ENCODE results near the gene PRR5. TPM values are rescaled to one million over a fixed set of nuclear protein-coding genes. Genes with fewer than 3 reads are reported as not detected.

Gene PRR5
- total and polyA plus RNA-seq, 5 donors from 2014 or later: 29.2 to 44.4 (median 33.3) TPM

DNA sequence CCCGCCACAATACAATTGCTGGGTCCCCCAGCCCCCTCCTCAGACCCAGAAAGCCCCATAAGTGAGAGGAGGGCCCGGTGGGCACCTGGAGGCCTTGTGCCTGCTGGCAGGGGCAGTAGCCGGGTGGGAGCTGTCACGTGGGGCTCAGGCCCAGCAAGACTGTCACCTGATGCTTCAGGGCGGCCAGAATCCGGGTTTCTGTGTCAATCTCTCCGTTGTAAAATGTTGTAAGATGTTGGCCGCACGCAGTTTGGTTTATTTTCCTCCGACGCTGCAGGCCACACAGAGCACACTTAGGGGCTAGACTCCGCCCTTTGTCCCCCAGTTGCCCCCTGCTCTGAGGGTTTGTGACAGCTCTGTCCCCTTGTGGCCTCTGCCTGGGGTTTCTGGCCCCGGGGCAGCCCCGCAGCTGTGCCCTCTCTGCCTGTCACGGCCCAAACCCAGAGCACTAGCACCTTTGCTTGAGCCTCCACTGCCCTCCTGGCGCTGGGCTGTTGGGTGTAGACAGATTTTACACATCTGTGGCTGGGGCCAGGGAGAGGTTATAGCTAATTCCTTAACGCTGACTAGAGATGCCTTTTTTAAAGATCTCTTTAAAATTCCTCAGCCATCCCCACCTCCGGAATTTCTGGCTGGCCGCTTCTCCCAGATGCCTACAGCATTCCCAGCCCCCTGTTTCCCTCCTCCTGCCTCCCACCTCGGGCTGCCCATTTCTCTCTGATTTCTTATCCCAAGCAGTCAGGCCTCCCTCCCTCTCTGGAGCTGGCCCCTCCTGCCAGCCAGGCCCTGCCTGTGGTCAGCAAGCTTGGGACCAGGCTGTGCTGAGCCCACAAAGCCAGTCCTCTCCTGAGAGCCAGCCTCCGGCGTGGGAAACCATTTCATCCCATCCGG lies 3.2 kb upstream of the PRR5 start:
- Histone ChIP-seq H3K27me3 (ENCODE audit: control insufficient read depth, insufficient read depth, low read length) (no peaks in the 10 kb centered on the region), H3K9me3 (ENCODE audit: control insufficient read depth in 2 of 2, low read length in 2 of 2) (no peaks in the 10 kb centered on the region), H3K27ac (ENCODE audit: insufficient read depth, low read length, poor library complexity, severe bottlenecking) (no peak overlapping the region), H3K4me1 (ENCODE audit: control insufficient read depth, insufficient read depth, low read length, poor library complexity, severe bottlenecking) (peaks cover 31% of the 10 kb centered on the region), H3K36me3 (ENCODE audit: control insufficient read depth, insufficient read depth, low read length) (no peaks in the 10 kb centered on the region), H3K4me3 (ENCODE audit: low read depth, low read length) (no peak overlapping the region)
- DNase-seq (no peak), ATAC-seq (ENCODE audit: low read depth in 2 of 2) (no peak)
- peak overlapping the region in 1 of 3 donors; percentile 83 for H3K27ac Mint-ChIP-seq
- no peaks in the 10 kb centered on the region for H3K9me3 Mint-ChIP-seq
- no peaks in the 10 kb centered on the region for H3K27me3 Mint-ChIP-seq
- peaks cover 0 to 22% (median 1%) of the 10 kb centered on the region in 4 donors for H3K4me1 Mint-ChIP-seq
- H3K36me3 Mint-ChIP-seq: no peaks in the 10 kb centered on the region
- no peak overlapping the region for H3K4me3 Mint-ChIP-seq

DNA sequence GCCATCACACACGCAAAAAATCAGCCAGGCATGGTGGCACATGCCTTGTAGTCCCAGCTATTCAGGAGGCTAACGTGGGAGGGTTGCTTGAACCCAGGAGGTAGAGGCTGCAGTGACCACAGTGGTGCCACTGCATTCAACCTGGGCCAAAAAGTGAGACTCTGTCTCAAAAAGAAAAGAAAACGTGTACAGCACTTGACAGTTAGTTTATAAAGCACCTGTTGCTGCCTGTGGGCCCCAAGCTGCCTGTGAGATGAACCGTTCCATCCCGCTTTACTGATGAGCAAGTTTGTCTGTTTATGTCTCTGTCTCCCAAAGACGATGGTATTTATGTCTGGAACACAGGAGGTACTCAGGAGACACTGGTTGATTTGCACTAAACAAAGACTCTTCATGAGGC lies 1.5 kb upstream of the PRR5 start:
- Mint-ChIP-seq H3K27me3 (no peaks in the 10 kb centered on the region), H3K4me1 (peaks cover 0 to 29% (median 2%) of the 10 kb centered on the region in 4 donors), H3K36me3 (peaks cover 4% of the 10 kb centered on the region), H3K9me3 (no peaks in the 10 kb centered on the region), H3K27ac (peak overlapping the region in 1 of 3 donors; percentile 77), H3K4me3 (peak overlapping the region in 2 of 4 donors; percentile 32 to 52)
- Histone ChIP-seq H3K4me1 (ENCODE audit: control insufficient read depth, insufficient read depth, low read length, poor library complexity, severe bottlenecking) (peaks cover 31% of the 10 kb centered on the region), H3K27me3 (ENCODE audit: control insufficient read depth, insufficient read depth, low read length) (no peaks in the 10 kb centered on the region), H3K27ac (ENCODE audit: insufficient read depth, low read length, poor library complexity, severe bottlenecking) (no peak overlapping the region), H3K4me3 (ENCODE audit: low read depth, low read length) (no peak overlapping the region), H3K9me3 (ENCODE audit: control insufficient read depth in 2 of 2, low read length in 2 of 2) (no peaks in the 10 kb centered on the region), H3K36me3 (ENCODE audit: control insufficient read depth, insufficient read depth, low read length) (no peaks in the 10 kb centered on the region)
- no peak for ATAC-seq (ENCODE audit: low read depth in 2 of 2)
- DNase-seq: no peak

DNA sequence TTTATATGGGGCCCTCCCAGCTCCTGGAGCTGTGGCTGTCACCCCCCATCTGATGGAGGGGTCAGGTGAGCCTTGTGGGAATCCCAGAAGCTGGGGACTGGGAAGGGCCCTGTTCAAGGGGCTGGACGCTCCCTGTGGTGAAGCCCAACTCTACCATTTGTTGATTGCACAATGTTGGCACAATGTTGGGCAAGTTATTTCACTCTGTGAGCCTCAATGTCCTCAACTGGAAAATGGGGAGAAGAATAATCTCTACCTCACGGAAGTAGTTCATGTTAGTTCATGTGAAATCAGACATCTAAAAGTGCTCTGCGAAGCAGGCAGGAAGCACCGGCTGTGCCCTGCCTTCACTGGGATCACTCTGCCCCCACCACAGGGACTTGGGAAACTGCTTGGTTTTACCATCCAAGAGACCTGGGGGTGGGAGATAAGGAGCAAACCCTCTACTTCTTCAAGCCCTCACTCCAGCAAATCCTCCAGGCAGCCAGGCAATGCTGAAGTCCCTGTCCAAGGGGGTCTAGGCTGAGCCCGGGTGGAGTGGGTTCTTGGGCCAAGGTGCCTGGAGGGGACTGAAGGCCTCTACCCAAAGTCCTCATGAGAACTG lies 715 bp upstream of the PRR5 start:
- Histone ChIP-seq H3K36me3 (ENCODE audit: control insufficient read depth, insufficient read depth, low read length) (no peaks in the 10 kb centered on the region), H3K4me3 (ENCODE audit: low read depth, low read length) (peak overlapping the region; percentile 37), H3K9me3 (ENCODE audit: control insufficient read depth in 2 of 2, low read length in 2 of 2) (no peaks in the 10 kb centered on the region), H3K4me1 (ENCODE audit: control insufficient read depth, insufficient read depth, low read length, poor library complexity, severe bottlenecking) (peaks cover 31% of the 10 kb centered on the region), H3K27ac (ENCODE audit: insufficient read depth, low read length, poor library complexity, severe bottlenecking) (peak overlapping the region; percentile 69), H3K27me3 (ENCODE audit: control insufficient read depth, insufficient read depth, low read length) (no peaks in the 10 kb centered on the region)
- ATAC-seq (ENCODE audit: low read depth in 2 of 2) (no peak), DNase-seq (no peak)
- Mint-ChIP-seq H3K4me1 (peaks cover 0 to 32% (median 3%) of the 10 kb centered on the region in 4 donors), H3K9me3 (no peaks in the 10 kb centered on the region), H3K36me3 (peaks cover 4% of the 10 kb centered on the region), H3K27ac (peak overlapping the region; percentile 77 to 90 (median 89)), H3K27me3 (no peaks in the 10 kb centered on the region), H3K4me3 (peak overlapping the region; percentile 66 to 86 (median 80))

DNA sequence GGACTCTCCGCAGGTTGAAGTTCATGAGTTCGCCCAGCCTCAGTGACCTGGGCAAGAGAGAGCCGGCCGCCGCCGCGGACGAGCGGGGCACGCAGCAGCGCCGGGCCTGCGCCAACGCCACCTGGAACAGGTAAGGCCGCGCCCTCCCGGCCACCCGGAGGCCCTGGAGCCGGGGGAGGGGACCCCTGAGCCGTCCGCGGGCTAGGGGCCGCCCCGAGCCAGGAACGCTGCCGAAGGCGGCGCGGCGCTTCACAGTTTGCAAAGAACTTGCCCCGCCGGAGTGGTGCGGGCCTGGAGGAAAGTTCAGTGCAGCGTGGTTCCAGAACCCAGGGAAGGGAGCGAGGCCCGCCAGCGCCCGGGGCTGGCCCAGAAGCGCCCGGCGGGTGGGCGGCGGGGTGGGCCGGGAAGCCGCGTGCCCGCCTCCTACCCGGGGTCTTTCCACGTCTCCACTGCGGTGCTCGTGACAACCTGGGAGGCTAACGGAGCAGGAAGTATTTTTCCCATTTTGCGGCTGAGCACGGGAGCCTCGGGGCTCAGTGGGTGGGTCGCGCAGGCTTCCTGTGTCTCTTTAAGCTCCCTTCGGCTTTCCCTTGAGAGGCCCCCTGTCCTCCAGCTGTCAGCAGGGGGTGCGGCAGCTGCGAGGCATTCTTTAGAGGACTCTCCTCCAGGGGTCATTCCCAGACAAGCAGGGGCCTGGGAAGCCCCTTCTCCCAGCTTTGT lies 635 bp downstream of the PRR5 start:
- H3K9me3 Mint-ChIP-seq: no peaks in the 10 kb centered on the region
- Histone ChIP-seq H3K27me3 (ENCODE audit: control insufficient read depth, insufficient read depth, low read length) (no peaks in the 10 kb centered on the region), H3K36me3 (ENCODE audit: control insufficient read depth, insufficient read depth, low read length) (no peaks in the 10 kb centered on the region), H3K27ac (ENCODE audit: insufficient read depth, low read length, poor library complexity, severe bottlenecking) (no peak overlapping the region), H3K4me1 (ENCODE audit: control insufficient read depth, insufficient read depth, low read length, poor library complexity, severe bottlenecking) (peaks cover 26% of the 10 kb centered on the region), H3K4me3 (ENCODE audit: low read depth, low read length) (peak overlapping the region; percentile 26), H3K9me3 (ENCODE audit: control insufficient read depth in 2 of 2, low read length in 2 of 2) (no peaks in the 10 kb centered on the region)
- no peaks in the 10 kb centered on the region for H3K27me3 Mint-ChIP-seq
- peak in 2 of 3 donors; percentile 27 to 31 for DNase-seq
- peak overlapping the region; percentile 68 to 83 (median 78) for H3K4me3 Mint-ChIP-seq
- no peak overlapping the region for H3K27ac Mint-ChIP-seq
- H3K36me3 Mint-ChIP-seq: peaks cover 4% of the 10 kb centered on the region
- peaks cover 0 to 30% (median 3%) of the 10 kb centered on the region in 4 donors for H3K4me1 Mint-ChIP-seq
- ATAC-seq (ENCODE audit: low read depth in 2 of 2): peak in 1 of 2 donors; percentile 3

DNA sequence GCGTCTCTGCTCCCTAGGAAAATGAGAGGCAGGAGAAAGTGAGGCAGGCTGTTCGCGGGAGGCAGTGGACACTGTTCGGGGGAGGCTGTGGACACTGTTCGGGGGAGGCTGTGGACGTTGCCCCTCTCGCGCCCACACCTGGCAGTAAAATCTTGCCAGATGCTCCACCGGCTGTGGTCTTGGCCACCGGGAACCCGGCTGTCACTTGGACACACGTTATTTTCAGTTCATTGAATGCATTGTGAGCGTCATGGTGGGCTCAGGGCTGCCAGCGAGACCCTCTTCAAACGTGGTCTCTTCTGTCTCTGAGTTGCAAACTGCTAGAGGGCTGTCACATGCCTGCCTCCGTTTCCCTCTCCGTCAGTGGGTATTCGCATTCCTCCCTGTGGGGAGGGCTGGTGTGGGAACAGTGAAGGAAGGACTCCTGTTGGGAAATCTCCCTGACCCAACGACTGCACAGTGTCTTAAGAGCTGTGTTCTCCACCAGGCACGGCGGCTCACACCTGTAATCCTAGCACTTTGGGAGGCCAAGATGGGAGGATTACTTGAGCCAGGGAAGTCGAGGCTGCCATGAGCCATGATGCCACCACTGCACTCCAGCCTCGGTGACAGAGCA lies 1.4 kb downstream of the PRR5 start:
- Histone ChIP-seq H3K27ac (ENCODE audit: insufficient read depth, low read length, poor library complexity, severe bottlenecking) (no peak overlapping the region), H3K36me3 (ENCODE audit: control insufficient read depth, insufficient read depth, low read length) (no peaks in the 10 kb centered on the region), H3K4me3 (ENCODE audit: low read depth, low read length) (peak overlapping the region; percentile 26), H3K27me3 (ENCODE audit: control insufficient read depth, insufficient read depth, low read length) (no peaks in the 10 kb centered on the region), H3K9me3 (ENCODE audit: control insufficient read depth in 2 of 2, low read length in 2 of 2) (no peaks in the 10 kb centered on the region), H3K4me1 (ENCODE audit: control insufficient read depth, insufficient read depth, low read length, poor library complexity, severe bottlenecking) (peaks cover 21% of the 10 kb centered on the region)
- H3K36me3 Mint-ChIP-seq: peaks cover 4% of the 10 kb centered on the region
- ATAC-seq (ENCODE audit: low read depth in 2 of 2): no peak
- DNase-seq: no peak
- H3K4me3 Mint-ChIP-seq: peak overlapping the region; percentile 68 to 83 (median 78)
- no peaks in the 10 kb centered on the region for H3K9me3 Mint-ChIP-seq
- peaks cover 0 to 30% (median 3%) of the 10 kb centered on the region in 4 donors for H3K4me1 Mint-ChIP-seq
- H3K27me3 Mint-ChIP-seq: no peaks in the 10 kb centered on the region
- H3K27ac Mint-ChIP-seq: peak overlapping the region in 1 of 3 donors; percentile 26

DNA sequence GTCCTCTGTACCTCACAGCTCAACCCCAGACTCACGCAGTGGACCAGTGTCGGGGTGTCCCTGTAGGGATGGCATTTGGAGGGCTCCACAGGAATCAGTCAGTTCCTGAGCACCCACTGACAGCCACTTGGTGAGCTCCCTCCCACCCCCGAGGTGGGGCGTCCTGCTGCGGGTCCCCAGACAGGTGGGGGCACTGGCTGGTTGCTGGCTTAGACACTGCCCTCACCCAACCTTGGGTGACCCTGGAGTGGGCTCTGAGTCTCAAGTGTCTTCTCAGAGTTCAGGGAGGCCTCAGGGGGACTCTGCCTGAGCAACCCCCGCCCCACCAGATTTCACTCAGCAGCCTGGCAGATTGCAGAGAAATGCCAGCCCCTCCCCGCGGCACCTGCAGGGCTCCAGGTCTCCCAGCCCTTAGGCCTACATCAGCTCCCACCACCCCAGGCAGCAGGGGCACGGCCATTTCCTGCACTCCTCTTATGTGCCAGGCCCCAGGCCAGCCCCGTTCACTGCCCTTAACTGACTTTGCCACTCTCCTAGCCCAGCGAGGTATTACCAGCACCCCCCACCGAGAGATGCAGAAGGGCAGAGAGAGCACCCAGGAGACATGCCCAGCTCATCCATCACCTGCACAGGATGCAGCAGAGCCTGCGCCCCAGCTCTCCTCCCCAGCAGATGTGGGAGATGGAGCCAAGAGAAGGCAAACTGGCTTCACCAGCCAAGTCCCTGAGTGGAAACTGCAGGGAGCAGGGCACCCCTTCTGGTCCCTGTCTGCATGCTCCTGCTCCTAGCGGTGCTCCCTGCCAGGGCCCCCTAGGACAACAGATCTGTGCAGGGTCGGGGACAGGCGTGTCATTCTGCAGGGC lies 2.4 kb downstream of the PRR5 start:
- Histone ChIP-seq H3K27ac (ENCODE audit: insufficient read depth, low read length, poor library complexity, severe bottlenecking) (no peak overlapping the region), H3K36me3 (ENCODE audit: control insufficient read depth, insufficient read depth, low read length) (no peaks in the 10 kb centered on the region), H3K9me3 (ENCODE audit: control insufficient read depth in 2 of 2, low read length in 2 of 2) (no peaks in the 10 kb centered on the region), H3K4me3 (ENCODE audit: low read depth, low read length) (no peak overlapping the region), H3K4me1 (ENCODE audit: control insufficient read depth, insufficient read depth, low read length, poor library complexity, severe bottlenecking) (peaks cover 21% of the 10 kb centered on the region), H3K27me3 (ENCODE audit: control insufficient read depth, insufficient read depth, low read length) (no peaks in the 10 kb centered on the region)
- Mint-ChIP-seq H3K4me3 (peak overlapping the region; percentile 68 to 83 (median 79)), H3K36me3 (peaks cover 4% of the 10 kb centered on the region), H3K27ac (peak overlapping the region in 1 of 3 donors; percentile 25), H3K27me3 (no peaks in the 10 kb centered on the region), H3K4me1 (peaks cover 0 to 33% (median 3%) of the 10 kb centered on the region in 4 donors), H3K9me3 (no peaks in the 10 kb centered on the region)
- DNase-seq (no peak), ATAC-seq (ENCODE audit: low read depth in 2 of 2) (no peak)

DNA sequence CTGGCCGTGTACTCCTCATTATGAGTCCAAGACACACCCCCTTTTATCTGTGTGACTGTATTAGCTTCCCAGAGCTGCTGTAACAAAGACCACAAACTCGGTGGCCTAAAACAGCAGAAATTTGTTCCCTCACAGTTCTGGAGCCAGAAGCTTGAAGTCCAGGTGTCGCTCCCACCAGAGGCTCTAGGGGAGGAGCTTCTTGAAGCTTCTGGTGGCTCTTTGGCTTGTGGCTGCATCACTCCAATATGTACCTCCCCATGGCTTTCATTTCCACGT lies 3.0 kb downstream of the PRR5 start:
- H3K27me3 ChIP-seq (ENCODE audit: control insufficient read depth, insufficient read depth, low read length): no peaks in the 10 kb centered on the region
- Mint-ChIP-seq H3K9me3 (no peaks in the 10 kb centered on the region), H3K27ac (peak overlapping the region in 1 of 3 donors; percentile 32), H3K27me3 (no peaks in the 10 kb centered on the region), H3K4me3 (peak overlapping the region in 3 of 4 donors; percentile 7 to 48 (median 41)), H3K4me1 (peaks cover 0 to 36% (median 3%) of the 10 kb centered on the region in 4 donors), H3K36me3 (peaks cover 4% of the 10 kb centered on the region)
- no peak overlapping the region for H3K27ac ChIP-seq (ENCODE audit: insufficient read depth, low read length, poor library complexity, severe bottlenecking)
- no peaks in the 10 kb centered on the region for H3K36me3 ChIP-seq (ENCODE audit: control insufficient read depth, insufficient read depth, low read length)
- ATAC-seq (ENCODE audit: low read depth in 2 of 2) (no peak), DNase-seq (no peak)
- H3K9me3 ChIP-seq (ENCODE audit: control insufficient read depth in 2 of 2, low read length in 2 of 2): no peaks in the 10 kb centered on the region
- no peak overlapping the region for H3K4me3 ChIP-seq (ENCODE audit: low read depth, low read length)
- peaks cover 23% of the 10 kb centered on the region for H3K4me1 ChIP-seq (ENCODE audit: control insufficient read depth, insufficient read depth, low read length, poor library complexity, severe bottlenecking)

Measured in CD4-positive, CD25-positive, alpha-beta regulatory T cell (primary cell).